ENCODE measurements around the gene TMEM126A. TPM values are rescaled to one million over a fixed set of nuclear protein-coding genes. Genes with fewer than 3 reads are reported as not detected.
"Not testable (repeated sequence)": the region's sequence is repeated elsewhere in the genome, so short reads cannot be mapped to it uniquely, and the experiment has no call there.

The TMEM126A gene
- total RNA-seq, 6 experiments from 2014 or later: 13.4 to 22.9 (median 17.7) TPM

- H3K4me3 ChIP-seq: peak overlapping the region; percentile 50 to 71 (median 70)
- H3K36me3 ChIP-seq: no peaks in the 10 kb centered on the region
- DNase-seq (no peak), ATAC-seq (no peak)
- no peaks in the 10 kb centered on the region for H3K9me3 ChIP-seq
- intact Hi-C loops (cut with DNase I): no loop called here
- TF ChIP-seq POLR2A (IDR thresholded peaks at IDR 0.05) (no peak), CTCF (IDR thresholded peaks at IDR 0.05) (no peak)
- H3K27me3 ChIP-seq: no peaks in the 10 kb centered on the region
- 19% methylated on average over 2 of the region's 2 CpGs for WGBS (ENCODE audit: insufficient coverage, low coverage, low lambda C conversion rate, missing lambda C conversion rate)
- peaks cover 0 to 11% (median 3%) of the 10 kb centered on the region in 4 donors for H3K4me1 ChIP-seq
- H3K27ac ChIP-seq: peak overlapping the region; percentile 12 to 65 (median 63)
Observed at GRCh38 chr11:85647078-85647477, 689 bp upstream of the TMEM126A start.

- Histone ChIP-seq H3K27ac (no peak overlapping the region), H3K36me3 (peaks cover 0 to 4% (median under 1%) of the 10 kb centered on the region in 4 donors), H3K9me3 (no peaks in the 10 kb centered on the region), H3K4me3 (no peak overlapping the region), H3K4me1 (peaks cover 0 to 11% (median 3%) of the 10 kb centered on the region in 4 donors), H3K27me3 (no peaks in the 10 kb centered on the region)
- ATAC-seq (no peak), DNase-seq (no peak)
- intact Hi-C loops (cut with DNase I): no loop called here
- WGBS (ENCODE audit: insufficient coverage, low coverage, low lambda C conversion rate, missing lambda C conversion rate): 100% methylated on average over 1 of the region's 1 CpG
- TF ChIP-seq CTCF (IDR thresholded peaks at IDR 0.05) (no peak), POLR2A (IDR thresholded peaks at IDR 0.05) (no peak)
Observed at GRCh38 chr11:85651118-85651517, 3.4 kb downstream of the TMEM126A start.

GRCh38 chr11:85652786-85653447 lies 5.2 kb downstream of the TMEM126A start:
- intact Hi-C loops (cut with DNase I): no loop called here
- ATAC-seq (no peak), DNase-seq (no peak)
- Histone ChIP-seq H3K4me3 (no peak overlapping the region), H3K27me3 (no peaks in the 10 kb centered on the region), H3K36me3 (peaks cover 0 to 16% (median 2%) of the 10 kb centered on the region in 4 donors), H3K4me1 (peaks cover 0 to 11% (median 3%) of the 10 kb centered on the region in 4 donors), H3K27ac (no peak overlapping the region), H3K9me3 (no peaks in the 10 kb centered on the region)
- no peak for TF ChIP-seq CTCF (IDR thresholded peaks at IDR 0.05)
- TF ChIP-seq POLR2A (IDR thresholded peaks at IDR 0.05): no peak
- 54% methylated on average over 3 of the region's 3 CpGs for WGBS (ENCODE audit: insufficient coverage, low coverage, low lambda C conversion rate, missing lambda C conversion rate)

GRCh38 chr11:85654343-85654742 lies 6.6 kb downstream of the TMEM126A start:
- ATAC-seq; H3K27me3 ChIP-seq; H3K27ac ChIP-seq; intact Hi-C loops (cut with DNase I); H3K9me3 ChIP-seq; H3K4me1 ChIP-seq; DNase-seq; H3K4me3 ChIP-seq: not testable (repeated sequence)
- peaks cover 0 to 23% (median 3%) of the 10 kb centered on the region in 4 donors for H3K36me3 ChIP-seq
- 85% methylated on average over 4 of the region's 4 CpGs for WGBS (ENCODE audit: insufficient coverage, low coverage, low lambda C conversion rate, missing lambda C conversion rate)

- intact Hi-C loops (cut with DNase I): no loop called here
- H3K27me3 ChIP-seq: no peaks in the 10 kb centered on the region
- ATAC-seq: no peak
- 100% methylated on average over 1 of the region's 1 CpG for WGBS (ENCODE audit: insufficient coverage, low coverage, low lambda C conversion rate, missing lambda C conversion rate)
- peaks cover 4 to 40% (median 4%) of the 10 kb centered on the region in 4 donors for H3K36me3 ChIP-seq
- peaks cover 0 to 26% (median 5%) of the 10 kb centered on the region in 4 donors for H3K4me1 ChIP-seq
- H3K9me3 ChIP-seq: no peaks in the 10 kb centered on the region
- DNase-seq: no peak
- H3K4me3 ChIP-seq: no peak overlapping the region
- H3K27ac ChIP-seq: no peak overlapping the region
- no peak for TF ChIP-seq CTCF (IDR thresholded peaks at IDR 0.05)
- no peak for TF ChIP-seq POLR2A (IDR thresholded peaks at IDR 0.05)
Observed at GRCh38 chr11:85656777-85657176, 9.0 kb downstream of the TMEM126A start.
